NCI-H526 treated with DMSO at 0.1 percent for 48 hours (cell line): ENCODE data around the gene CDR2L.
A peak's percentile ranks its signal among the peaks of the same experiment; 100 is the strongest.
"Not testable (repeated sequence)": the region's sequence is repeated elsewhere in the genome, so short reads cannot be mapped to it uniquely, and the experiment has no call there.

Experiments used
- DNase-seq: peaks from one replicate; lab custom pipeline; 2025; lab: John Stamatoyannopoulos, UW

Gene CDR2L

GRCh38 chr17:75044716-75045115 lies 57.3 kb downstream of the CDR2L start:
- DNase-seq, result no peak

GRCh38 chr17:75045946-75046406 lies 58.5 kb downstream of the CDR2L start:
- not testable (repeated sequence) for DNase-seq

- peak; percentile 92 for DNase-seq
Observed at GRCh38 chr17:75046407-75047289, 59.2 kb downstream of the CDR2L start, which contains the start of the genes ATP5PD and KCTD2. TSS of gene ATP5PD (minus strand) at chr17:75046969. CDS start at chr17:75042650, 4,319 bp downstream. TSS of gene KCTD2 (plus strand) at chr17:75047225. CDS start at chr17:75047251, 26 bp downstream.

DNA sequence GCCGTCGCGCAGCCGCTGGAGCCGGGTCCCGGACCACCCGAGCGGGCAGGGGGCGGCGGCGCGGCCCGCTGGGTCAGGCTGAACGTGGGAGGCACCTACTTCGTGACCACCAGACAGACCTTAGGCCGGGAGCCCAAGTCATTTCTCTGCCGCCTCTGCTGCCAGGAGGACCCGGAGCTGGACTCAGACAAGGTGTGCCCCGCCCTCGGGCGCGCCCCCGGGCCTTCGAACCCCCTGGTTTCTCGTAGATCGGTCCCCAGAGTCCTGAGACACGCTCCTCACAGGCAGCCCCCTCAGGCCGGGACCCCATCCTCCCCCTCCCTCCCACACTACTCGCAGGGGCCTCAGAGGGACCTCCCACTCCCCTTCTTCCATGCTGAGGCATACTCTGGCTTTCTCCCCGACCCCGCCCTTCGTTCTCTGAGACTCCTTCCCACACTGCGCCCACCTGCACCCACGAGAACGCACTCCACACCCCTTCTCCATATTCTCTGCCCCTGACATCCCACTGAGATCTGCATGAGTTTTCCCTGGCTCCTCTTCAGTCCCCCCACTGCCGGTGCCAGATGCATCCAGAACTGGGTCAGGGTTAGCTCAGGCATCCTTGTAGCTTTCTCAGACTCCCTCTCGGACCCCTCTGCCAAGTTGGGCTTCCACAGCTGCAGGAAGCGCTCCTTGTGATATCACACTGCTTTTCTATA lies 60.1 kb downstream of the CDR2L start:
- DNase-seq, result no peak

GRCh38 chr17:75048249-75048878 lies 60.9 kb downstream of the CDR2L start:
- no peak for DNase-seq

GRCh38 chr17:75049057-75049456 lies 61.6 kb downstream of the CDR2L start:
- DNase-seq, result no peak

GRCh38 chr17:75049706-75050105 lies 62.3 kb downstream of the CDR2L start:
- DNase-seq, result no peak

DNA sequence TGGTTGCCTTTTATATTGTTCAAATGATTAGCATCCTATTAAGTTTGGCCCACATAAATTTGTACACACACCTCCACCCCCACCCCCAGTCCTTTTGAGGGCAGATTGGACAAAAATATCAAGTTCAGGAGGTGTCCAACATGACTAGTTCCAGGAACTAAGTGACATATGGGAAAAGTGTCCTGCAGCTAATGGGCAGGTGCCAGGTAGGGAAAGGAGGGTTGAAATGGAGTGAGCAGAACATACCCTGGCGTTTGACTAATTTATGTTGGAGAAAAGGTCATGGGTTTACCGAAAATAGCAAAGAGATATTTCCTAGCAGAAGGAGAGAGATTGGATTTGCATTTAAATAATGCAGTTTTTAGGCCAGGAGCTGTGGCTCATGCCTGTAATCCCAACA lies 64.5 kb downstream of the CDR2L start:
- no peak for DNase-seq
